ENCODE results near the gene MARCHF2.

MARCHF2 gene

GRCh38 chr19:8488365-8488764, 75.3 kb downstream of the MARCHF2 start:
- no peak for TF ChIP-seq CTCF (IDR thresholded peaks at IDR 0.05; ENCODE audit: low read depth, low read length, missing control alignments)
- no peak for DNase-seq (ENCODE audit: extremely low read depth, low read depth)
- H3K4me3 ChIP-seq (replicated peaks; ENCODE audit: low read depth, low read length), result no peak overlapping the region
